ENCODE data around the gene FAM131C.
"Not testable (repeated sequence)": the region's sequence is repeated elsewhere in the genome, so short reads cannot be mapped to it uniquely, and the experiment has no call there.

FAM131C gene

DNA sequence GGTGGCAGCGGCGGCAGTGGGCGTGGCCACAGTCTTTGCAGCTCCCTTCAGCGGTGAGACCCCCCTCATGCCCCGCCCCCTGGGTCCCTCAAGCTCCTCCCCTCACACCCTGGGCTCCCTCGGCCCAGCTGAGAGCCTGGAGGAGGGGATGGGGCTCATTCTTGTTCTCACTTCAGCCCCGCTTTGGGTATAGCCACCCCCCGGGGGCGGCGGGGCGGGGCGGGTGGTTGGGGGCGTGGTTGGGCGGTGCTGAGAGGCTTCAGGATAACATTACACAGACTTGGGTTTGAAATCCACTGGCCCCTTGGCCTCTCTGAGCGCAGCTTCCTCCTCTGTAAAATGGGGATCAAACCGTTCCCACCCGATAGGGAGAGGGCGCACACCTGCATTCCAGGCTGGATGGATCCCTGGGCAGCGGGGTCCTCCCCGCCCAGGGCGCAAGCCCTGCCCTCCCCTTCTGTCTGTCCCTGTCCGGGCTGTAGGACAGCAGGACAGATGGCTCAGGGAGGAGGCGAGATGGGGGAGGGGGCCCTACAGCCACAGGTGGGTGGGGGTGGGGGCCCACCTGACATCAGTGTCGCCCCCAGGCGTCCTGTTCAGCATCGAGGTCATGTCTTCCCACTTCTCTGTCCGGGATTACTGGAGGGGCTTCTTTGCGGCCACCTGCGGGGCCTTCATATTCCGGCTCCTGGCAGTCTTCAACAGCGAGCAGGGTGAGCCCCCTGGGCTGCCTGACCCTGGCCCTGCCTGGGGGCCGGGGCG, 46.5 kb downstream of the FAM131C start (continued):
- no peak for TF ChIP-seq ZNF501 (tag by site-specific recombination; IDR thresholded peaks at IDR 0.05)

DNA sequence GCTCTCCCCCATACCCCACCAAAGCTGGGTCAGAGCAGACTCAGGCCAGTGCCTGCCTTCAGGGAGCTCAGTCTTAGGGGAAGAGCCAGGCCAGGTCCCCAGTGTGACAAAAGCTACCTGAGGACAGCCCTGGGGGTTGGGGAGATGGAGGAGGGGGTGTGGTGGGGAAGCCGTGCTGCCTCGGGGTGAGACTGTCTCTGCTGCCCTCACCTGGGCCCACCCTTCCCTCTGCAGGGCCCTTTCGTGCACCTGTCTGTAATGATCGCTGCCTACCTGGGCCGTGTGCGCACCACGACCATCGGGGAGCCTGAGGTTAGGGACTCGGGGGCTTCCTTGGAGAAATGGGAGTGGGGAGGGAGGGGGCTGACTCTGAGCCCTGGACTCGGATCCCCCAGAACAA, 47.1 kb downstream of the FAM131C start:
- CTCF ChIA-PET: interaction anchor here (0.6 to 1.9 kb wide), 3 partner anchors 11 to 18 kb away, joined by 3 to 8 read pairs (median 6); no protein-coding TSS in a partner anchor
- POLR2A ChIA-PET: interaction anchor here (0.7 kb wide), 1 partner anchor 362 kb away, joined by 5 read pairs; no protein-coding TSS in a partner anchor
- not testable (repeated sequence) for H3K9me3 ChIP-seq (ENCODE audit: control insufficient read depth, insufficient read depth, low read depth, low read length); H3K4me1 ChIP-seq (ENCODE audit: control insufficient read depth, insufficient read depth, low read length); H3K4me3 ChIP-seq (ENCODE audit: low read depth, low read length); H3K27ac ChIP-seq (ENCODE audit: extremely low read depth, low read depth, low read length); H3K36me3 ChIP-seq (ENCODE audit: control insufficient read depth in 2 of 2, insufficient read depth in 1 of 2, low read length in 2 of 2)

DNA sequence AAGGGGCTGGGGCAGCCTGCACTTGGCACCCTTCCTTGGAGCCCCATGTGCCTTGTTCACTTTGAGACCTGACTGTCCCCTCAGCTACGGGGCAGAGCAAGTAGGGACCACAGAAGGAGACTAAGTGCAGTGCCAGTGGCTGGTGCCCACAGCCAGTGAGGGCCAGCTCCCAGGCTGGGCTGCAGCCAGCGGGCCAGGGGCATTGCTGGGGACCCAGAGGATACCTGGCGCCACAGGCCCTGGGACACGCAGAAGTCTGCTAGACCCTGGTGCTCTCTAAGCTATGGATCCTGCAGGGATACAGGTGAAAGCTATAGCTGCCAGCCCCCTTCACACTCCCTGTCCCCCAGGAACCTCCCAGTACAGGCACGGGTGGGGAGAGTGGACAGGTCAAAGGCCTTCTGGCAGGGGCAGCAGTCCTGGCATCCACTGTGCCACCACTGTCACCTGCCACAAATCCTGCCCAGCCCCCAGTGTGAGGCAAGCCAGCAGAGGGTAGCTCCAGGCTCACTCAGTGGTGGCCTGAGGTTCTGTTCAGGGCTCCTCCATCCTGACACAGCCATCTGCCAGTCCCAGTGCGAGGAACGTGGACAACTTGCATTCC, 50.3 kb downstream of the FAM131C start:
- CTCF ChIA-PET: interaction anchor here (0.5 to 1.2 kb wide), 3 partner anchors 9 to 104 kb away, joined by 3 read pairs; no protein-coding TSS in a partner anchor
- TF ChIP-seq SCRT2 (tag by site-specific recombination; IDR thresholded peaks at IDR 0.05): no peak
- TF ChIP-seq, protein P1, sequence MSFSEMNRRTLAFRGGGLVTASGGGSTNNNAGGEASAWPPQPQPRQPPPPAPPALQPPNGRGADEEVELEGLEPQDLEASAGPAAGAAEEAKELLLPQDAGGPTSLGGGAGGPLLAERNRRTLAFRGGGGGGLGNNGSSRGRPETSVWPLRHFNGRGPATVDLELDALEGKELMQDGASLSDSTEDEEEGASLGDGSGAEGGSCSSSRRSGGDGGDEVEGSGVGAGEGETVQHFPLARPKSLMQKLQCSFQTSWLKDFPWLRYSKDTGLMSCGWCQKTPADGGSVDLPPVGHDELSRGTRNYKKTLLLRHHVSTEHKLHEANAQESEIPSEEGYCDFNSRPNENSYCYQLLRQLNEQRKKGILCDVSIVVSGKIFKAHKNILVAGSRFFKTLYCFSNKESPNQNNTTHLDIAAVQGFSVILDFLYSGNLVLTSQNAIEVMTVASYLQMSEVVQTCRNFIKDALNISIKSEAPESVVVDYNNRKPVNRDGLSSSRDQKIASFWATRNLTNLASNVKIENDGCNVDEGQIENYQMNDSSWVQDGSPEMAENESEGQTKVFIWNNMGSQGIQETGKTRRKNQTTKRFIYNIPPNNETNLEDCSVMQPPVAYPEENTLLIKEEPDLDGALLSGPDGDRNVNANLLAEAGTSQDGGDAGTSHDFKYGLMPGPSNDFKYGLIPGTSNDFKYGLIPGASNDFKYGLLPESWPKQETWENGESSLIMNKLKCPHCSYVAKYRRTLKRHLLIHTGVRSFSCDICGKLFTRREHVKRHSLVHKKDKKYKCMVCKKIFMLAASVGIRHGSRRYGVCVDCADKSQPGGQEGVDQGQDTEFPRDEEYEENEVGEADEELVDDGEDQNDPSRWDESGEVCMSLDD (tag by site-specific recombination; IDR thresholded peaks at IDR 0.05): no peak
- no peak for TF ChIP-seq OVOL3 (tag by site-specific recombination; IDR thresholded peaks at IDR 0.05)
- no peak for TF ChIP-seq ZNF843 (tag by site-specific recombination; IDR thresholded peaks at IDR 0.05)
- no peak for TF ChIP-seq SP2 (tag by site-specific recombination; IDR thresholded peaks at IDR 0.05)
- no peak for TF ChIP-seq GLIS2 (tag by site-specific recombination; IDR thresholded peaks at IDR 0.05)
- TF ChIP-seq ZNF10 (tag by site-specific recombination; IDR thresholded peaks at IDR 0.05): no peak
- no peak for TF ChIP-seq KLF7 (tag by site-specific recombination; IDR thresholded peaks at IDR 0.05; ENCODE audit: borderline replicate concordance)
- TF ChIP-seq, protein P2, sequence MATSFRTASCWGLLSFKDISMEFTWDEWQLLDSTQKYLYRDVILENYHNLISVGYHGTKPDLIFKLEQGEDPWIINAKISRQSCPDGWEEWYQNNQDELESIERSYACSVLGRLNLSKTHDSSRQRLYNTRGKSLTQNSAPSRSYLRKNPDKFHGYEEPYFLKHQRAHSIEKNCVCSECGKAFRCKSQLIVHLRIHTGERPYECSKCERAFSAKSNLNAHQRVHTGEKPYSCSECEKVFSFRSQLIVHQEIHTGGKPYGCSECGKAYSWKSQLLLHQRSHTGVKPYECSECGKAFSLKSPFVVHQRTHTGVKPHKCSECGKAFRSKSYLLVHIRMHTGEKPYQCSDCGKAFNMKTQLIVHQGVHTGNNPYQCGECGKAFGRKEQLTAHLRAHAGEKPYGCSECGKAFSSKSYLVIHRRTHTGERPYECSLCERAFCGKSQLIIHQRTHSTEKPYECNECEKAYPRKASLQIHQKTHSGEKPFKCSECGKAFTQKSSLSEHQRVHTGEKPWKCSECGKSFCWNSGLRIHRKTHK (tag by site-specific recombination; IDR thresholded peaks at IDR 0.05): no peak
- no peaks in the 10 kb centered on the region for H3K9me3 ChIP-seq (ENCODE audit: control insufficient read depth, insufficient read depth, low read depth, low read length)
- no peaks in the 10 kb centered on the region for H3K4me1 ChIP-seq (ENCODE audit: control insufficient read depth, insufficient read depth, low read length)
- no peaks in the 10 kb centered on the region for H3K36me3 ChIP-seq (ENCODE audit: control insufficient read depth in 2 of 2, insufficient read depth in 1 of 2, low read length in 2 of 2)
- POLR2A ChIA-PET: interaction anchor here (1.2 kb wide), 1 partner anchor 9 kb away, joined by 3 read pairs; no protein-coding TSS in a partner anchor
- no peak overlapping the region for H3K4me3 ChIP-seq (ENCODE audit: low read depth, low read length)
- H3K27ac ChIP-seq (ENCODE audit: extremely low read depth, low read depth, low read length): no peak overlapping the region

DNA sequence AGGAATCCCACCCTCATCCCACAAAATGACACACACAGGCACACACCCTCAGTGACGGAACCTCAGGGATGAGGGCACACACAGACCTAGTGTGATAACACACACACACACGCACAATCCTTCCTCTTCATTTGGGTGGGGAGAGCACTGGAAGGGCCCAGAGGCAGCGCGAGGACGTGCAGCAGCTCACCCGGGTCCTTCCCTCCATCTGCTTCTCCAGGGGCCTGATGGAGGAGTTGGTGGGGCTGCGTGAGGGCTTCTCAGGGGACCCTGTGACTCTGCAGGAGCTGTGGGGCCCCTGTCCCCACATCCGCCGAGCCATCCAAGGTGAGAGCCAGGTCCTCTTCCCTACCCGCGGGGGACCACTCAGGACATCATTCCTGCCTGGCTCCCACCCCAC, 51.1 kb downstream of the FAM131C start:
- Histone ChIP-seq H3K4me1 (ENCODE audit: control insufficient read depth, insufficient read depth, low read length) (no peaks in the 10 kb centered on the region), H3K36me3 (ENCODE audit: control insufficient read depth in 2 of 2, insufficient read depth in 1 of 2, low read length in 2 of 2) (no peaks in the 10 kb centered on the region), H3K9me3 (ENCODE audit: control insufficient read depth, insufficient read depth, low read depth, low read length) (no peaks in the 10 kb centered on the region), H3K4me3 (ENCODE audit: low read depth, low read length) (no peak overlapping the region), H3K27ac (ENCODE audit: extremely low read depth, low read depth, low read length) (no peak overlapping the region)
- ChIA-PET POLR2A (no interaction called here), CTCF (no interaction called here)
- no peak for TF ChIP-seq ZNF174 (tag by site-specific recombination; IDR thresholded peaks at IDR 0.05)
- TF ChIP-seq ZNF561 (tag by site-specific recombination; IDR thresholded peaks at IDR 0.05; ENCODE audit: borderline replicate concordance): no peak
- TF ChIP-seq SP7 (tag by site-specific recombination; IDR thresholded peaks at IDR 0.05): no peak
- no peak for TF ChIP-seq ZBTB17 (tag by site-specific recombination; IDR thresholded peaks at IDR 0.05)
- TF ChIP-seq ZNF140 (tag by site-specific recombination; IDR thresholded peaks at IDR 0.05): no peak
- TF ChIP-seq OVOL3 (tag by site-specific recombination; IDR thresholded peaks at IDR 0.05): no peak
- TF ChIP-seq, protein P3, sequence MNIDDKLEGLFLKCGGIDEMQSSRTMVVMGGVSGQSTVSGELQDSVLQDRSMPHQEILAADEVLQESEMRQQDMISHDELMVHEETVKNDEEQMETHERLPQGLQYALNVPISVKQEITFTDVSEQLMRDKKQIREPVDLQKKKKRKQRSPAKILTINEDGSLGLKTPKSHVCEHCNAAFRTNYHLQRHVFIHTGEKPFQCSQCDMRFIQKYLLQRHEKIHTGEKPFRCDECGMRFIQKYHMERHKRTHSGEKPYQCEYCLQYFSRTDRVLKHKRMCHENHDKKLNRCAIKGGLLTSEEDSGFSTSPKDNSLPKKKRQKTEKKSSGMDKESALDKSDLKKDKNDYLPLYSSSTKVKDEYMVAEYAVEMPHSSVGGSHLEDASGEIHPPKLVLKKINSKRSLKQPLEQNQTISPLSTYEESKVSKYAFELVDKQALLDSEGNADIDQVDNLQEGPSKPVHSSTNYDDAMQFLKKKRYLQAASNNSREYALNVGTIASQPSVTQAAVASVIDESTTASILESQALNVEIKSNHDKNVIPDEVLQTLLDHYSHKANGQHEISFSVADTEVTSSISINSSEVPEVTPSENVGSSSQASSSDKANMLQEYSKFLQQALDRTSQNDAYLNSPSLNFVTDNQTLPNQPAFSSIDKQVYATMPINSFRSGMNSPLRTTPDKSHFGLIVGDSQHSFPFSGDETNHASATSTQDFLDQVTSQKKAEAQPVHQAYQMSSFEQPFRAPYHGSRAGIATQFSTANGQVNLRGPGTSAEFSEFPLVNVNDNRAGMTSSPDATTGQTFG (tag by site-specific recombination; IDR thresholded peaks at IDR 0.05; ENCODE audit: borderline replicate concordance): no peak
- TF ChIP-seq, protein P2 (tag by site-specific recombination; IDR thresholded peaks at IDR 0.05): no peak
- TF ChIP-seq ZNF423 (tag by site-specific recombination; IDR thresholded peaks at IDR 0.05): no peak
- TF ChIP-seq ZNF658 (tag by site-specific recombination; IDR thresholded peaks at IDR 0.05): no peak
- TF ChIP-seq MEIS1 (CRISPR knock-in tag; IDR thresholded peaks at IDR 0.05; ENCODE audit: borderline replicate concordance): no peak
- TF ChIP-seq ZNF585B (tag by site-specific recombination; IDR thresholded peaks at IDR 0.05): no peak
- no peak for TF ChIP-seq SP3 (tag by site-specific recombination; IDR thresholded peaks at IDR 0.05)
